K562 (cell line): Measurements from ENCODE around the gene GATB. TPM values are rescaled to one million over a fixed set of nuclear protein-coding genes. Genes with fewer than 3 reads are reported as not detected.

Experiments
- CBFA2T3 ChIP-seq: fragments of 450-650 bp; IDR thresholded peaks from 2 replicates; pipeline ENCODE4 v1.6.1; 2017
- E2F4 ChIP-seq: sonication (generic); formaldehyde crosslinking; IDR thresholded peaks from 2 replicates; pipeline ENCODE4 v1.8.0; 2022; ENCODE audit warnings: mild to moderate bottlenecking, low read depth, missing genetic modification reagents
- EHMT2 ChIP-seq: fragments of 450-650 bp; IDR thresholded peaks from 2 replicates; pipeline ENCODE4 v1.6.1; 2018; ENCODE audit warnings: antibody characterized with exemption
- FOXM1 ChIP-seq, 2 experiments: fragments of 450-650 bp in 1 of 2; sonication (generic) in 1 of 2; formaldehyde crosslinking in 1 of 2; IDR thresholded peaks; 2 replicates each; pipeline versions ENCODE4 v1.6.1 to v1.9.0; 2017 to 2022; ENCODE audit warnings: low read depth in 2 of 2, mild to moderate bottlenecking in 2 of 2, missing genetic modification reagents in 1 of 2, moderate library complexity in 1 of 2
- NEUROD1 ChIP-seq: fragments of 150-350 bp; IDR thresholded peaks from 2 replicates; pipeline ENCODE4 v1.6.1; 2014; ENCODE audit warnings: borderline replicate concordance, low read length, low read depth; ENCODE audit not compliant: partially characterized antibody
- PRDM10 ChIP-seq: fragments of 450-650 bp; IDR thresholded peaks from 2 replicates; pipeline ENCODE4 v1.6.1; 2018; ENCODE audit not compliant: partially characterized antibody
- TAF15 ChIP-seq: fragments of 200-400 bp; formaldehyde crosslinking; IDR thresholded peaks from 2 replicates; pipeline ENCODE4 v1.6.1; 2017; ENCODE audit warnings: mild to moderate bottlenecking, low read depth, low read length, moderate library complexity
- TEAD4 ChIP-seq, 2 experiments: sonication (generic) in 1 of 2; formaldehyde crosslinking in 1 of 2; IDR thresholded peaks; 2 replicates each; pipeline versions ENCODE4 v1.6.1 to v1.8.0; 2012 to 2022; ENCODE audit warnings: borderline replicate concordance in 1 of 2, inconsistent platforms in 1 of 2, low read length in 1 of 2, mild to moderate bottlenecking in 1 of 2, missing genetic modification reagents in 1 of 2
- THRA ChIP-seq: fragments of 450-650 bp; IDR thresholded peaks from 2 replicates; pipeline ENCODE4 v1.6.1; 2017; ENCODE audit warnings: mild to moderate bottlenecking, moderate library complexity
- ZKSCAN8 ChIP-seq: fragments of 200-800 bp; sonication (Bioruptor generic); IDR thresholded peaks from 2 replicates; pipeline ENCODE4 v1.6.1; 2016; ENCODE audit warnings: missing genetic modification characterization, missing compliant biosample characterization
- ZSCAN29 ChIP-seq: fragments of 450-650 bp; IDR thresholded peaks from 2 replicates; pipeline ENCODE4 v1.6.1; 2017
- polyA plus RNA-seq, 8 experiments: library from polyadenylated mRNA; depleted of rRNA in 4 of 8; stranded (reverse) in 5 of 8; unstranded in 3 of 8; fragments of >200 nt; fragmentation: Nextera tagmentation in 2 of 8; fragmentation: Illumina TruSeq in 1 of 8; extraction: Ambion mirVana in 2 of 8; extraction: Trizol in 1 of 8; gene quantifications; 2 replicates each; pipeline versions ENCODE4 v1.2.1 to v1.2.3, GENCODE V29; 2011 to 2014; ENCODE audit warnings: inconsistent platforms in 1 of 8, missing spikeins in 1 of 8
- total RNA-seq, 7 experiments: library from RNA; depleted of rRNA in 6 of 7; stranded (reverse); fragments of >200 nt in 6 of 7; fragmentation: Illumina TruSeq in 2 of 7; extraction: Trizol in 2 of 7; gene quantifications; 2 replicates each; pipeline versions ENCODE4 v1.2.1 to v1.2.3, GENCODE V29; 2011 to 2021; ENCODE audit warnings: low replicate concordance in 1 of 7
- TF ChIP-seq, protein P1 (sequence below): IDR thresholded peaks from 2 replicates; pipeline ENCODE4 v1.6.1; 2014; ENCODE audit warnings: antibody characterized with exemption
- TF ChIP-seq, protein P2 (sequence below): fragments of 250-450 bp; sonication (Bioruptor Pico); IDR thresholded peaks from 2 replicates; pipeline ENCODE4 v1.5.0; 2020; ENCODE audit warnings: mild to moderate bottlenecking

Gene GATB
- total and polyA plus RNA-seq, 9 of the 15 experiments (the other 6 are each of a cell fraction or from before 2014, with no cell fraction given) = 15.3 to 31.8 (median 26.2) TPM

- TF ChIP-seq PRDM10 (peak; percentile 89), NEUROD1 (no peak), ZKSCAN8 (CRISPR knock-in tag) (no peak), ZSCAN29 (no peak), TEAD4 (IDR thresholded peaks at IDR 0.05; ENCODE audit: low read length) (0 out of 2 replicates have a peak, but pooled peaks have one; percentile 19), TEAD4 (CRISPR knock-in tag; IDR thresholded peaks at IDR 0.05; ENCODE audit: borderline replicate concordance) (no peak), CBFA2T3 (no peak), E2F4 (no peak), FOXM1 (IDR thresholded peaks at IDR 0.05; ENCODE audit: low read depth) (no peak), FOXM1 (CRISPR knock-in tag; IDR thresholded peaks at IDR 0.05; ENCODE audit: low read depth) (no peak), TAF15 (no peak), THRA (no peak), EHMT2 (peak; percentile 71; the same call in 1 of the 2 replicates)
- TF ChIP-seq, protein P1, sequence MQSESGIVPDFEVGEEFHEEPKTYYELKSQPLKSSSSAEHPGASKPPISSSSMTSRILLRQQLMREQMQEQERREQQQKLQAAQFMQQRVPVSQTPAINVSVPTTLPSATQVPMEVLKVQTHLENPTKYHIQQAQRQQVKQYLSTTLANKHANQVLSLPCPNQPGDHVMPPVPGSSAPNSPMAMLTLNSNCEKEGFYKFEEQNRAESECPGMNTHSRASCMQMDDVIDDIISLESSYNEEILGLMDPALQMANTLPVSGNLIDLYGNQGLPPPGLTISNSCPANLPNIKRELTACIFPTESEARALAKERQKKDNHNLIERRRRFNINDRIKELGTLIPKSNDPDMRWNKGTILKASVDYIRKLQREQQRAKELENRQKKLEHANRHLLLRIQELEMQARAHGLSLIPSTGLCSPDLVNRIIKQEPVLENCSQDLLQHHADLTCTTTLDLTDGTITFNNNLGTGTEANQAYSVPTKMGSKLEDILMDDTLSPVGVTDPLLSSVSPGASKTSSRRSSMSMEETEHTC = no peak
- TF ChIP-seq, protein P2, sequence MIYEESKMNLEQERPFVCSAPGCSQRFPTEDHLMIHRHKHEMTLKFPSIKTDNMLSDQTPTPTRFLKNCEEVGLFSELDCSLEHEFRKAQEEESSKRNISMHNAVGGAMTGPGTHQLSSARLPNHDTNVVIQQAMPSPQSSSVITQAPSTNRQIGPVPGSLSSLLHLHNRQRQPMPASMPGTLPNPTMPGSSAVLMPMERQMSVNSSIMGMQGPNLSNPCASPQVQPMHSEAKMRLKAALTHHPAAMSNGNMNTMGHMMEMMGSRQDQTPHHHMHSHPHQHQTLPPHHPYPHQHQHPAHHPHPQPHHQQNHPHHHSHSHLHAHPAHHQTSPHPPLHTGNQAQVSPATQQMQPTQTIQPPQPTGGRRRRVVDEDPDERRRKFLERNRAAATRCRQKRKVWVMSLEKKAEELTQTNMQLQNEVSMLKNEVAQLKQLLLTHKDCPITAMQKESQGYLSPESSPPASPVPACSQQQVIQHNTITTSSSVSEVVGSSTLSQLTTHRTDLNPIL (CRISPR knock-in tag) = no peak
These were observed 16.2 kb downstream of the GATB start (continued) for GRCh38 chr4:151744614-151745013.
